Hematopoietic multipotent progenitor cell treated with erythropoietin and hydrocortisone succinate and interleukin-3 and kit ligand, for 15 days (in vitro differentiated cells): ENCODE data around the gene ARMC8.

ENCODE experiments used
- DNase-seq: peaks from one replicate; pipeline ENCODE4 v3.0.0-alpha.2; 2015; ENCODE audit warnings: low spot score

ARMC8 gene

GRCh38 chr3:138249636-138250035 is 62.5 kb downstream of the ARMC8 start:
- no peak for DNase-seq

- no peak for DNase-seq
These were observed 66.5 kb downstream of the ARMC8 start for GRCh38 chr3:138253609-138254008.

- DNase-seq: no peak
These were observed 67.1 kb downstream of the ARMC8 start for GRCh38 chr3:138254216-138254615.

GRCh38 chr3:138256022-138256421 is 68.9 kb downstream of the ARMC8 start:
- no peak for DNase-seq

DNA sequence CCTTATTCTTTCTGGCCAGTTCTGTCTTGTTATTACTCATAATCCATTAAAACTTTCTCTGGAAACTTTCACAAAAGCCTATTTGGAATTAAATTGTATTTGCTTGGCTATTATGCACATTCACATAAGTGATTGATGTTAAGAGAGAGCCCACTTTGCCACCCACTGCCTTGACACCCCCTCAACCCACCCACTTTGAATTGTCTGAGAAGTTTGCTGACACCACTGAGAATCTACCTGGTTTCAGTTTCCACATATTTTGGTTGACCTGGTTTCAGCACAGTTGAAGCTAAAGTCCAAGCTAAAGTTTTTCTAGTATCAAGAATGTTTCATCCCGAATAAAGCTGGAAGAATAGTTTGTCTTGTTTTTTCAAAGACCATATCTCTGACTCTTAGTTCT is 70.9 kb downstream of the ARMC8 start:
- no peak for DNase-seq

DNA sequence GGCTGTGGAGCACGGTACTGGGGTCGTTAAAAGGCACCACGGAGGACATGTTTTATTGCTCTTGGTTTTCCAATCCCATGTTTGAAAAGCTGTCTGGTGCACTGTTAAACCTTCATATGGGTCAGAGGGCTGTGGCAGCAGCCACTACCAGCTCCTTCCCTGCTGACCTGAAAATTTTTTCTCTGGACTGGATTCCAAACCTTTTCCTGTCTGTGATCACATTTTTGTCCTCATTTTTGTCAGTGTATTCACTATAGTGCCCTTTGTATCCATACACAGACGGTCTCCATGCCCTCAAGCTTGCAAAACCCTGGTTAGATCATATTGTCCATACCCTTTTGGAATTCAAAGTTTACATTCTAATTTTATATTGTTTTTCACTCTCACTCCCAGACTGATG is 72.0 kb downstream of the ARMC8 start:
- DNase-seq: no peak

GRCh38 chr3:138260611-138261010 is 73.5 kb downstream of the ARMC8 start:
- no peak for DNase-seq

DNA sequence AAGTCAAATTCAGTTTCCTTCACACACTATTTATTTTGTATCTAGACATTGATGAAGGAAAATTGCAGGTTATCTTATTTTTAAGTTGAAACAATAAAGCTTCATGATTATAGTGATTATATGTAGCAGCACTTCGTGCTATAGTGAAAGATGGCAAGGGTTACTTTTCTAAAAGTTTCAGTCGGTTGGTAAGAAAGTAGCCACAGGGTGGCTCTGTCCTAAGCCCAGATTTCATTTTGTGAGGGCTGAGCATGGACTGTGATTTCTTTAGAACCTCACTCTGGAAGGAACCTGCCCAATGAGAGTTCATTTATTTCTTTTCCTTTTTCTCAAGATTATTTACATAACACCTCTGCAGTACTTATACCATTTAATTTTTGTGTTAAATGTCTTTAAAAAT is 76.0 kb downstream of the ARMC8 start:
- DNase-seq: no peak

- no peak for DNase-seq
These were observed 78.6 kb downstream of the ARMC8 start for GRCh38 chr3:138265745-138266144.

GRCh38 chr3:138267083-138267482 is 80.0 kb downstream of the ARMC8 start:
- DNase-seq: no peak

GRCh38 chr3:138270245-138270644 is 83.1 kb downstream of the ARMC8 start:
- DNase-seq: no peak

- no peak for DNase-seq
These were observed 84.2 kb downstream of the ARMC8 start for GRCh38 chr3:138271189-138271794.

DNA sequence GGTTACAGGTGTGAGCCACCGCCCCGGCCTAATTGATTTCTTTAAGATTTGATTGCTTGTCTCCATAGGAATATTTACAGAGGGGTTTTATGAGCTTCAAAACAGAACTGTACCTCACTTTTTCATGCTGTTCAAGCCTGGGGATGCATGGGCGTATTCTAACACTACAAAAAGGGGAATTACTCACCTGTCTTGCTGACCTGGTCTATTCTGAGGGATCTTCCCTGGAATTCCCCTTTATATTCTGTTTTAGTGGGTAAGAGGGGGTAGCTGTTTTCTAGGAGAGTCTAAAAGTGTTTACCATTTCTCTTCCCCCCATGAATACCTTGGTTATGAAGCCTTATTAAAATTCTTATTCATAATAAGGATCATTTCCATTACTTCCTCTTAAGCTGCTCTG is 94.5 kb downstream of the ARMC8 start:
- no peak for DNase-seq

GRCh38 chr3:138282836-138283235 is 95.7 kb downstream of the ARMC8 start:
- no peak for DNase-seq

- no peak for DNase-seq
These were observed 97.0 kb downstream of the ARMC8 start for GRCh38 chr3:138284079-138284478.

- DNase-seq: no peak
These were observed 97.9 kb downstream of the ARMC8 start for GRCh38 chr3:138284957-138285477.

DNA sequence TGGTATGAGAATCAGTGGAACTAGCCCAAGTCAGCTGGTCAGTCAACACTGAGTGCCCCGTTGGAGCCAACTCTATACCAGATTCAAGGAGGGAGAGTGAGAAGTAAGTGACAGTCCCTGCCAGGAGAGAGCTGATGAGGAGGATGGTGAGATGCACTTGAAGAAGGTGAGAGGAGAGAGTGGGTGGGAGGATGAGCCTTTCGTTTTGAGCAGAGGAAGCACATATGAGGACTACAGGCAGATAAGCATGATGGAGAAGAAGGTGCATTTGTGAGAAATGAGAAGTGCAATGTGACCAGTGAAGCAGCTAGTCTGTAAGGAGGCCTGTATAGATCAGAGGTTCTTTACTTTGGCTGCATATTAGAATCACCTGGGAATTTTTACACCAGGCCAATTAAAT is 102.2 kb downstream of the ARMC8 start:
- DNase-seq: no peak

DNA sequence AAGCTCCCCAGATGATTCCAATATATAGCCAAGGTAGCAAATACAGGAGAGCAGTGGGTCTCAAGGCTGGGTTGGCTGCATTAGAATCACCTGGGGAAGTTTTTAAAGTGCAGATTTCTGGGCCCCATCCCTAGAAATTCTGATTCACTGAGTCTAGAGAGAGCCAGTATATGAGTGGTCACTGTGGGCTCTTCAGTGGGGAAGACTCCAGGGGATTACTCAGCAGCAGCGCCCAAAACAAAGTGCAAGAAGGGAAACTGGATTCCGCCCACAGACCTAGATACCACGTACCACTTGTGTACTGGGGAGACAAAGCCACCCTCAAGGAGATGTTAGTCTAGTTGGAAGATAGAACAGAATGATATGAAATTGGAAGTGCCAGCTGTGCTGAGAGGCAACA is 102.6 kb downstream of the ARMC8 start:
- DNase-seq: no peak

GRCh38 chr3:138296639-138297038 is 109.5 kb downstream of the ARMC8 start:
- DNase-seq: no peak

DNA sequence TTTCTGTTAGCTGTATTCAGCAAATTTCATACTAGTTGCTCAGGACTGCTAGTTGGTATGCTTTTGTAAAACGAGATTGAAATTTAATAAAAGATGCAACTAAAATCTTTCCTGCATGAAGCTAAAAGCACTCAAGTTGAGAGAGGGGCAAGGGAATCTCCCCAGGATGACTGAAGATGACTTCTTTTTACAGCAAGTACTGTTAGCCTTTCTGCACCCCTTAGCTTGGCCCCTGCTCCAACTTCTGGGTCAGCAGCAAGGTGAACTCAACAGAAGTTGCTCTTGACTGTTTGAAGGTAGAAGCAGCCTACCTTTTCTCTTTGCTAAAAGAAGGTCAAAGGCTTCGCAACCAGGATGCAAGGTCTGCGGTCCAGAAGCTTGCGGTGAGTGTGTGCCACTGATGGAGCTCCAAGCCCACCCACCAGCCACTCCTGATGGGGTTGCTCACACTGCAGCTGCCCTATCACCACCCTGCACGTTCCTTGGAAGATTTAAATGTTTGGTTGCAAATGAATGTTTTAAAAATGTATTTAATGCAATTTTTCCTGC is 110.0 kb downstream of the ARMC8 start:
- DNase-seq: no peak

GRCh38 chr3:138297876-138298275 is 110.8 kb downstream of the ARMC8 start:
- DNase-seq: no peak

GRCh38 chr3:138300647-138301046 is 113.5 kb downstream of the ARMC8 start:
- DNase-seq: no peak

- DNase-seq: no peak
These were observed 116.4 kb downstream of the ARMC8 start for GRCh38 chr3:138303474-138303873.

DNA sequence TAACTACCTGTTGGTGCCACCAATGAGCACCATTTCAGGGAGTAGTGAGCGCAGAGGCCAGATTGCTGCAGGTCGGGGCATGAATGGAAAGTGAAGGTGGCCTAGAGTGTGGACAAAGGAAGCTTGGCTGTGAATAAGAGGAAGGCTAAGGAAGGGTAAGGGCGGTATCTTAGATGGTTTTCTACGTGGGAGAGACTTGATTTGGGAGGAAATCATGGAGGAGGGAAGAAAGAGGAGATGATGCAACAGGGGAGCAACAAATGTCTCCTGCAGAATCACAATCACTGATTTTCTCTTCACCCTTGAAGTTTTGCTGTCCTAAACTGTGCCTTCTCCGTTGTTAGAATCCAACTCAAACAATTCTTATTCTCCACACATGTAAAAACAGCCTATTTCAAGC is 120.8 kb downstream of the ARMC8 start:
- DNase-seq: no peak
